ENCODE data around the gene SSH3.

The SSH3 gene

GRCh38 chr11:67280341-67280787, 23.0 kb upstream of the SSH3 start:
- DNase-seq (ENCODE audit: low read depth in 2 of 2), result no peak

- no peak for DNase-seq (ENCODE audit: low read depth in 2 of 2)
Observed at GRCh38 chr11:67280788-67281551, 22.4 kb upstream of the SSH3 start.

- no peak for DNase-seq (ENCODE audit: low read depth in 2 of 2)
Observed at GRCh38 chr11:67281552-67282150, 21.7 kb upstream of the SSH3 start.

- DNase-seq (ENCODE audit: low read depth in 2 of 2), result no peak
Observed at GRCh38 chr11:67282155-67282875, 21.0 kb upstream of the SSH3 start.

- no peak for DNase-seq (ENCODE audit: low read depth in 2 of 2)
Observed at GRCh38 chr11:67282876-67283371, 20.4 kb upstream of the SSH3 start.

GRCh38 chr11:67283481-67283963, 19.8 kb upstream of the SSH3 start:
- DNase-seq (ENCODE audit: low read depth in 2 of 2), result no peak

- no peak for DNase-seq (ENCODE audit: low read depth in 2 of 2)
Observed at GRCh38 chr11:67284811-67285540, 18.4 kb upstream of the SSH3 start.

GRCh38 chr11:67285541-67286498, 17.5 kb upstream of the SSH3 start:
- no peak for DNase-seq (ENCODE audit: low read depth in 2 of 2)

GRCh38 chr11:67286621-67287333, 16.6 kb upstream of the SSH3 start:
- DNase-seq (ENCODE audit: low read depth in 2 of 2), result no peak

- DNase-seq (ENCODE audit: low read depth in 2 of 2), result no peak
Observed at GRCh38 chr11:67287355-67288197, 15.8 kb upstream of the SSH3 start.

- DNase-seq (ENCODE audit: low read depth in 2 of 2), result no peak
Observed at GRCh38 chr11:67288198-67288451, 15.2 kb upstream of the SSH3 start.

- DNase-seq (ENCODE audit: low read depth in 2 of 2), result peak; percentile 75 to 82
Observed at GRCh38 chr11:67288452-67289225, 14.7 kb upstream of the SSH3 start.

- DNase-seq (ENCODE audit: low read depth in 2 of 2), result no peak
Observed at GRCh38 chr11:67289226-67289650, 14.1 kb upstream of the SSH3 start, which contains the start of gene ANKRD13D. TSS of gene ANKRD13D (plus strand) at chr11:67289303. CDS start at chr11:67289461, 158 bp downstream.

GRCh38 chr11:67289651-67290479, 13.5 kb upstream of the SSH3 start:
- no peak for DNase-seq (ENCODE audit: low read depth in 2 of 2)

- DNase-seq (ENCODE audit: low read depth in 2 of 2), result no peak
Observed at GRCh38 chr11:67290801-67291200, 12.5 kb upstream of the SSH3 start.

GRCh38 chr11:67291481-67292381, 11.6 kb upstream of the SSH3 start:
- no peak for DNase-seq (ENCODE audit: low read depth in 2 of 2)
